Heart right ventricle (tissue), 16 donors: ENCODE data around the gene SMIM12. TPM values are rescaled to one million over a fixed set of nuclear protein-coding genes. Genes with fewer than 3 reads are reported as not detected.

ENCODE experiments used
- ATAC-seq, 8 donors: fragments of 200-7000 bp; cut with Tn5 transposase; one replicate each; pipeline ENCODE4 v1.9.1; 2020; ENCODE audit warnings: mild to moderate bottlenecking in 8 of 8, moderate library complexity in 8 of 8, moderate number of reproducible peaks in 1 of 8
- DNase-seq, 2 donors: peaks; one replicate each; pipeline ENCODE4 v3.0.0-alpha.2; 2020
- H3K27ac ChIP-seq, 10 donors: fragments of 200-600 bp; sonication (generic) in 2 of 10; one replicate each; pipeline versions ENCODE4 v1.5.0 to v1.8.0; 2020 to 2022; ENCODE audit warnings: mild to moderate bottlenecking in 3 of 10
- H3K27me3 ChIP-seq, 7 donors: fragments of 200-600 bp; one replicate each; pipeline ENCODE4 v1.8.0; 2021 to 2022; ENCODE audit warnings: mild to moderate bottlenecking in 2 of 7
- H3K36me3 ChIP-seq, 9 donors: fragments of 200-600 bp; sonication (generic) in 1 of 9; one replicate each; pipeline versions ENCODE4 v1.5.0 to v1.8.0; 2020 to 2022; ENCODE audit warnings: mild to moderate bottlenecking in 2 of 9
- H3K4me1 ChIP-seq, 9 donors: fragments of 200-600 bp; sonication (generic) in 1 of 9; one replicate each; pipeline versions ENCODE4 v1.5.0 to v1.8.0; 2020 to 2022; ENCODE audit warnings: mild to moderate bottlenecking in 4 of 9
- H3K4me3 ChIP-seq, 10 donors: fragments of 200-600 bp; sonication (generic) in 2 of 10; one replicate each; pipeline versions ENCODE4 v1.5.0 to v1.8.0; 2020 to 2022; ENCODE audit warnings: mild to moderate bottlenecking in 7 of 10, moderate library complexity in 2 of 10
- H3K9me3 ChIP-seq, 11 donors: fragments of 200-600 bp in 10 of 11; sonication (generic) in 2 of 11; one replicate each; pipeline versions ENCODE4 v1.5.0 to v1.8.0; 2013 to 2022; ENCODE audit warnings: mild to moderate bottlenecking in 2 of 11, control low read depth in 1 of 11, moderate library complexity in 1 of 11
- CTCF ChIP-seq, 9 donors: fragments of 200-600 bp; sonication (generic) in 2 of 9; IDR thresholded peaks; one replicate each; pipeline versions ENCODE4 v1.5.0 to v1.8.0; 2021 to 2022; ENCODE audit warnings: antibody characterized with exemption in 9 of 9, mild to moderate bottlenecking in 5 of 9, moderate library complexity in 1 of 9
- WGBS, 2 donors: extraction: QIAGEN DNeasy Blood & Tissue Kit; methylation state at CpG; one replicate each; pipeline ENCODE4 v1.1.7; 2013; ENCODE audit warnings: inconsistent platforms in 1 of 2; 5-methylcytosine and 5-hydroxymethylcytosine counted together
- intact Hi-C, 10 donors: fragments of 100-400 bp; cut with DNase I; formaldehyde crosslinking; loops; one replicate each; pipeline versions ENCODE4 v1.11.1 to v1.14.2; 2022
- polyA plus RNA-seq, 2 donors: library from polyadenylated mRNA; stranded (reverse); fragments of 200-250 nt; gene quantifications; one replicate each; pipeline ENCODE4 v1.2.3, GENCODE V29; 2013
- total RNA-seq, 10 donors: library from RNA; stranded (reverse); fragmentation: NEBNext Ultra II Directional in 3 of 10; extraction: Animal tissue kit (Norgen Biotek cat#: 25700) in 3 of 10; gene quantifications; one replicate each; pipeline versions ENCODE4 v1.2.1 to v1.2.4, GENCODE V29; 2021 to 2023
- donor health status: Arrhythmogenic right ventricular cardiomyopathy.
- donor health status: ischemic (EF 13 %, LVEDD 7.1; RV severe dilation, severe dysfunction).
- donor health status: healthy with polysubstance abuse.
- donor health status: DM: no; HTN: yes; CAD: no.
- donor health status: DM: no; HTN: no; CAD: no.
- donor health status: ischemic (EF 25% LVEDD 6.9; RV normal size, moderate dysfunction).
- donor health status: ischemic (EF 25% LVEDD 5.7; RV mildly dilated, moderate dysfunction).
- donor health status: healthy.
- donor health status: DM: yes; HTN: yes; CAD: no.
- donor health status: Ischemic cardiomyopathy.
- donor health status: ischemic (EF 35%, LVEDD 5.7; RV mildly dilated, moderate dysfunction).
- donor health status: nonischemic (EF 11% LVEDD 7.7; RV severe dilation, severe dysfunction).
- donor health status: DM: yes; HTN: yes; CAD: no.
- donor health status: PGD.
- donor health status: ischemic (EF 29% LVEDD 5.4; RV normal size, mild dysfunction).
- donor health status: nonischemic (EF 23%, LVEDD 6.1; RV moderate dilation, normal function).

The SMIM12 gene
- total and polyA plus RNA-seq, 12 donors = 9.7 to 78.1 (median 43.7) TPM

- no peak for DNase-seq
- intact Hi-C loops = loop anchor here in 1 of 10 donors (1.0 kb wide), 1 partner anchor 55 kb away; no protein-coding TSS in a partner anchor
- H3K9me3 ChIP-seq = no peaks in the 10 kb centered on the region
- H3K4me3 ChIP-seq = no peak overlapping the region
- ATAC-seq = peak in 6 of 8 donors; percentile 3 to 33 (median 12)
- H3K27me3 ChIP-seq = no peaks in the 10 kb centered on the region
- peak overlapping the region; percentile 59 to 92 (median 77) for H3K27ac ChIP-seq
- H3K4me1 ChIP-seq = peaks cover 5 to 96% (median 64%) of the 10 kb centered on the region in 9 donors
- no peaks in the 10 kb centered on the region for H3K36me3 ChIP-seq
- 39 to 51% methylated on average over 14 of the region's 14 CpGs for WGBS, 2 donors
- no peak for TF ChIP-seq CTCF (IDR thresholded peaks at IDR 0.05)
Observed at GRCh38 chr1:34843392-34844251, 15.9 kb downstream of the SMIM12 start.

- Histone ChIP-seq H3K36me3 (no peaks in the 10 kb centered on the region), H3K9me3 (no peaks in the 10 kb centered on the region), H3K4me1 (peaks cover 5 to 96% (median 61%) of the 10 kb centered on the region in 9 donors), H3K27ac (peak overlapping the region; percentile 59 to 92 (median 77)), H3K4me3 (no peak overlapping the region), H3K27me3 (no peaks in the 10 kb centered on the region)
- ATAC-seq (peak; percentile 54 to 73 (median 66)), DNase-seq (peak in 1 of 2 donors; percentile 38)
- WGBS, 2 donors = 52 to 64% methylated on average over 4 of the region's 4 CpGs
- intact Hi-C loops = no loop called here
- no peak for TF ChIP-seq CTCF (IDR thresholded peaks at IDR 0.05)
Observed at GRCh38 chr1:34842952-34843371, 16.6 kb downstream of the SMIM12 start.

GRCh38 chr1:34842073-34842472 lies 17.5 kb downstream of the SMIM12 start:
- no peaks in the 10 kb centered on the region for H3K9me3 ChIP-seq
- intact Hi-C loops = no loop called here
- ATAC-seq (no peak), DNase-seq (no peak)
- peak overlapping the region in 9 of 10 donors; percentile 21 to 92 (median 78) for H3K27ac ChIP-seq
- H3K4me3 ChIP-seq = no peak overlapping the region
- H3K36me3 ChIP-seq = no peaks in the 10 kb centered on the region
- no peak for TF ChIP-seq CTCF (IDR thresholded peaks at IDR 0.05)
- H3K4me1 ChIP-seq = peaks cover 9 to 96% (median 59%) of the 10 kb centered on the region in 9 donors
- WGBS, 2 donors = 50 to 52% methylated on average over 3 of the region's 3 CpGs
- H3K27me3 ChIP-seq = no peaks in the 10 kb centered on the region

GRCh38 chr1:34840426-34840825 lies 19.1 kb downstream of the SMIM12 start:
- Histone ChIP-seq H3K27me3 (no peaks in the 10 kb centered on the region), H3K4me1 (peaks cover 9 to 96% (median 61%) of the 10 kb centered on the region in 9 donors), H3K9me3 (no peaks in the 10 kb centered on the region), H3K27ac (peak overlapping the region in 5 of 10 donors; percentile 21 to 92 (median 52)), H3K4me3 (no peak overlapping the region), H3K36me3 (no peaks in the 10 kb centered on the region)
- WGBS, 2 donors = 90% methylated on average over 3 of the region's 3 CpGs
- DNase-seq = no peak
- TF ChIP-seq CTCF (IDR thresholded peaks at IDR 0.05) = no peak
- intact Hi-C loops = no loop called here
- ATAC-seq = no peak
